Kidney epithelial cell (primary cell): Measurements from ENCODE around the gene KCNG2. TPM values are rescaled to one million over a fixed set of nuclear protein-coding genes. Genes with fewer than 3 reads are reported as not detected.
"Not testable (repeated sequence)": the region's sequence is repeated elsewhere in the genome, so short reads cannot be mapped to it uniquely, and the experiment has no call there.

Source experiments
- DNase-seq: peaks from one replicate; pipeline ENCODE4 v3.0.0-alpha.2; 2010; ENCODE audit warnings: low read depth
- H3K27me3 ChIP-seq: 2 replicates; pipeline ENCODE4 v1.6.0; 2011; ENCODE audit warnings: low read length; ENCODE audit not compliant: control insufficient read depth, insufficient read depth
- H3K36me3 ChIP-seq: 2 replicates; pipeline ENCODE4 v1.5.1; 2011; ENCODE audit warnings: low read length; ENCODE audit not compliant: control insufficient read depth, insufficient read depth
- H3K4me3 ChIP-seq: 2 replicates; pipeline ENCODE4 v1.5.1; 2011; ENCODE audit warnings: low read depth, mild to moderate bottlenecking, control low read depth, low read length
- CTCF ChIP-seq: IDR thresholded peaks from 2 replicates; pipeline ENCODE4 v1.5.1; 2011; ENCODE audit warnings: mild to moderate bottlenecking, moderate library complexity, low read length, control low read depth, inconsistent platforms; ENCODE audit not compliant: insufficient read depth, poor library complexity, severe bottlenecking
- total RNA-seq: library from RNA; depleted of rRNA; stranded (reverse); fragments of >200 nt; gene quantifications from 2 replicates; pipeline ENCODE4 v1.2.3, GENCODE V29; 2015

Gene KCNG2
- total RNA-seq, 1 donor from 2014 or later: not detected

DNA sequence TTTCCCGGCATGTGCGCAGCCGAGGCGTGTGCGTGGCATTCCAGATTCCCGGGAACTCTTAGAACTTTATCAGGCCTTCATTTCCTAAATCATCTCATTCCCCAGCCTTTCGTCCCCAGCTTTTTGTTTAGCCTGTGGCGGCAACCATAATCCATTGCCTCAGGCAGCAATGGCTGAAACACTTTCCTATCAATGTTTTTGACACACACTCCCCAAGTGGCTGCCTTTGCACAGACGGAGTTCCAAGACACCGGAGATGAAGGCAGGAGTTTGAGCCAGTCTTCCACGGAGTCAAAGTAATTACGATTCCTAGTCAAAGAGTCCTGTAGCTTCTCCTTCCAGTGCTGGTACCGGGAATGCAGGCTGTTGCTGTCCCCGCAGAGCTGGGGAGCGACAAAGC, 64.8 kb downstream of the KCNG2 start:
- no peak for TF ChIP-seq CTCF
- DNase-seq: no peak
- no peak overlapping the region for H3K4me3 ChIP-seq
- no peaks in the 10 kb centered on the region for H3K27me3 ChIP-seq
- H3K36me3 ChIP-seq: no peaks in the 10 kb centered on the region

- no peak for DNase-seq
- TF ChIP-seq CTCF: no peak
Measured at GRCh38 chr18:79863161-79864005, 65.6 kb downstream of the KCNG2 start.

GRCh38 chr18:79864006-79864725, 66.4 kb downstream of the KCNG2 start:
- no peak overlapping the region for H3K4me3 ChIP-seq
- H3K27me3 ChIP-seq: no peaks in the 10 kb centered on the region
- no peak for TF ChIP-seq CTCF
- no peaks in the 10 kb centered on the region for H3K36me3 ChIP-seq
- no peak for DNase-seq

More at GRCh38 chr18:79863161-79864005, 65.6 kb downstream of the KCNG2 start:
- no peaks in the 10 kb centered on the region for H3K36me3 ChIP-seq
- H3K27me3 ChIP-seq: no peaks in the 10 kb centered on the region
- H3K4me3 ChIP-seq: no peak overlapping the region

DNA sequence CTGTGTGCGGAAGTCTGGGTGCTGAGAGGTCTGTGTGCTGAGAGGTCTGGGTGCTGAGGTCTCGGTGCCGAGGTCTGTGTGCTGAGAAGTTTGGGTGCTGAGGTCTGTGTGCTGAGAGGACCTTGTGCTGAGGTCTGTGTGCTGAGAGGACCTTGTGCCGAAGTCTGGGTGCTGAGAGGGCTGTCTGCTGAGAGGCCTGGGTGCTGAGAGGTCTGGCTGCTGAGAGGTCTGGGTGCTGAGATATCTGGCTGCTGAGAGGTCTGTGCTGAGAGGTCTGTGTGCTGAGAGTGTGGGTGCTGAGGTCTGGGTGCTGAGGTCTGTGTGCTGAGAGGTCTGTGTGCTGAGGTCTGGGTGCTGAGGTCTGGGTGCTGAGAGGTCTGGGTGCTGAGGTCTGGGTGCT, 67.2 kb downstream of the KCNG2 start:
- not testable (repeated sequence) for H3K36me3 ChIP-seq, DNase-seq, H3K27me3 ChIP-seq, H3K4me3 ChIP-seq

- not testable (repeated sequence) for H3K27me3 ChIP-seq, DNase-seq, H3K36me3 ChIP-seq, H3K4me3 ChIP-seq
Measured at GRCh38 chr18:79865951-79866350, 68.2 kb downstream of the KCNG2 start.

DNA sequence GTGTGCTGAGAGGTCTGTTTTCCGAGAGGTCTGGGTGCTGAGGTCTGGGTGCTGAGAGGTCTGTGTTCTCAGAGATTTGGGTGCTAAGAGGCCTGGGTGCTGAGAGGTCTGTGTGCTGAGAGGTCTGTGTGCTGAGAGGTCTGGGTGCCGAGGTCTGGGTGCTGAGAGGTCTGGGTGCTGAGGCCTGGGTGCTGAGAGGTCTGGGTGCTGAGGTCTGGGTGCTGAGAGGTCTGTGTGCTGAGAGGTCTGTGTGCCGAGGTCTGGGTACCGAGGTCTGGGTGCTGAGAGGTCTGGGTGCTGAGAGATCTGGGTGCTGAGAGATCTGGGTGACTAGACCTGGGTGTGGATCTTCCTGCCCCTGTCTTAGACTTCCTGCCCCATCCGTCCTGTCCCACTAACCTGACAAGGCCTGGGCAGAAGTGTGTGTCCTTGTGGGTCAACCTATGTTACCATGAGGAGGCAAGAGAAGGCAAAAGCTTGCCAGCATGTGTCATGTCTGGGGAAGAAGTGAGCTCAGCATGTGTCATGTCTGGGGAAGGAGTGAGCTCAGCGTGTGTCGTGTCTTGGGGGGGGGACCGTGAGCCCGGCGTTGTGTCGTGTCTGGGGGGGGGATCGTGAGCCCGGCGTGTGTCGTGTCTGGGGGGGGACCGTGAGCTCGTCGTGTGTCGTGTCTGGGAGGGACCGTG, 69.3 kb downstream of the KCNG2 start:
- Histone ChIP-seq H3K4me3 (no peak overlapping the region), H3K27me3 (no peaks in the 10 kb centered on the region), H3K36me3 (no peaks in the 10 kb centered on the region)
- no peak for TF ChIP-seq CTCF
- no peak for DNase-seq
